Type B pancreatic cell (in vitro differentiated cells): ENCODE measurements around the gene OR52I2. TPM values are rescaled to one million over a fixed set of nuclear protein-coding genes. Genes with fewer than 3 reads are reported as not detected.
A peak's percentile ranks its signal among the peaks of the same experiment; 100 is the strongest.

ENCODE experiments used
- DNase-seq: peaks from one replicate; pipeline ENCODE4 v3.0.0; 2021; ENCODE audit warnings: mixed read lengths; ENCODE audit not compliant: unreplicated experiment; ENCODE audit errors: extremely low spot score
- H3K27ac Mint-ChIP-seq: 2 replicates; pipeline ENCODE4 v1.8.0; 2021; ENCODE audit warnings: mild to moderate bottlenecking, mixed read lengths
- H3K27me3 Mint-ChIP-seq: 2 replicates; pipeline ENCODE4 v1.8.0; 2021; ENCODE audit warnings: mixed read lengths
- H3K36me3 Mint-ChIP-seq: 2 replicates; pipeline ENCODE4 v1.8.0; 2021; ENCODE audit warnings: mixed read lengths
- H3K4me1 Mint-ChIP-seq: one replicate; pipeline ENCODE4 v1.8.0; 2021; ENCODE audit warnings: mixed read lengths; ENCODE audit not compliant: unreplicated experiment
- H3K4me3 Mint-ChIP-seq: 2 replicates; pipeline ENCODE4 v1.8.0; 2021; ENCODE audit warnings: mild to moderate bottlenecking, mixed read lengths
- H3K9me3 Mint-ChIP-seq: 2 replicates; pipeline ENCODE4 v1.8.0; 2021; ENCODE audit warnings: mixed read lengths
- CTCF ChIP-seq: fragments of 200-600 bp; sonication (generic); conservative IDR thresholded peaks from 2 replicates; pipeline ENCODE4 v1.5.0; 2021; ENCODE audit warnings: antibody characterized with exemption, mild to moderate bottlenecking
- long read RNA-seq: library from polyadenylated mRNA; unstranded; transcript quantifications from one replicate; pipeline ENCODE4 v2.0.0, GENCODE V29; 2020
- total RNA-seq: library from RNA; stranded (reverse); gene quantifications from 2 replicates; pipeline ENCODE4 v1.2.1, GENCODE V29; 2021; ENCODE audit warnings: low replicate concordance

The OR52I2 gene
- not detected in 2 replicates for total RNA-seq
- long read RNA-seq, result 0 reads

DNA sequence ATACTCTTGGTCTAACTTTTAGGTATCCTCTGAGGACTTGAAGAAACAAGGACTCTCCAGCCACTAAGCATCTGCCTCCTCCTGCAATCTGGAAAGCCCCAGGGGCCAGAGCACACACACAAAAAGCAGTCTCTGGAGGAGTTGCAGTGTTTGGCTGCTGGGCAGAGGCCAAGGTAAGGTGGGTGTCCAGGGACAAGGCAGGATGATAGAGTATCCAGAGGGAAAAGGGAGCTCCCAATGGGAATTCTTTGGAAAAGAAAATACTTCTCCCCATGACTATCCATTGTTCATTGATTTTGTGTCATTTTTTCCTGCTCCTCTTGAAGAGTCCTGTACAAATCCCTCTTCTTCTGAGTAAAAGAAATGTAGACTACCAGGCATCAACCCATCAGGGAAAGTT lies at the start of gene OR52I2:
OR52I2 (plus strand) TSS at position 301 of the 400 bp plus-strand sequence.
- Mint-ChIP-seq H3K4me3 (no peak within 1 kb of the TSS), H3K27me3 (peaks cover 18% of the 10 kb centered on the region), H3K36me3 (no peaks in the 10 kb centered on the region), H3K27ac (no peak within 1 kb of the TSS), H3K9me3 (no peaks in the 10 kb centered on the region), H3K4me1 (no peaks in the 10 kb centered on the region)
- no peak for DNase-seq
- TF ChIP-seq CTCF, result no peak

GRCh38 chr11:4539603-4540219 lies 41.8 kb upstream of the OR52I2 start:
- no peak for DNase-seq
- Mint-ChIP-seq H3K27ac (no peak overlapping the region), H3K4me1 (no peaks in the 10 kb centered on the region), H3K4me3 (no peak overlapping the region), H3K9me3 (no peaks in the 10 kb centered on the region), H3K36me3 (no peaks in the 10 kb centered on the region), H3K27me3 (peaks cover 12% of the 10 kb centered on the region)
- TF ChIP-seq CTCF, result peak; percentile 83

DNA sequence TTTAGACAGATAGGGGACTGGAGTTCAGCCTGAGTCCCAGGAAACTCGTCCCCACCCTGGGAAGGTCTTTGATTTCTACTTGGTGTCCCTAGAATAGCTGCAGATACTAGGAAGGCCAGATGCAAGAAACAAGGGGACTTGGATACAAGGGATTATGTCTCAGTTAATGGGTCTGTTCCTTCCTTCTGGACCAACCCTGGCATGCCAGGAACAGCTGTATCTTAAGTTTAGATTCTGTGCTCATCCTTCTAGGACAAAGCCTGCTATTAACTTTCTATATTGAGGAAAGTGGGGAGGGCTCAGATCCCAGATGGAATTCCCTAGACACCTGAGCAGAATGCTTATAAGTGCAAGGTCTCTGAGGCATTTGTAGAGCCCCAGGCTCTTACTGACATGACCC lies 40.5 kb upstream of the OR52I2 start:
- peaks cover 12% of the 10 kb centered on the region for H3K27me3 Mint-ChIP-seq
- no peak overlapping the region for H3K4me3 Mint-ChIP-seq
- no peaks in the 10 kb centered on the region for H3K4me1 Mint-ChIP-seq
- TF ChIP-seq CTCF, result no peak
- H3K9me3 Mint-ChIP-seq, result no peaks in the 10 kb centered on the region
- H3K36me3 Mint-ChIP-seq, result no peaks in the 10 kb centered on the region
- no peak for DNase-seq
- no peak overlapping the region for H3K27ac Mint-ChIP-seq

GRCh38 chr11:4543561-4543960 lies 38.0 kb upstream of the OR52I2 start:
- DNase-seq, result no peak
- Mint-ChIP-seq H3K27me3 (peaks cover 12% of the 10 kb centered on the region), H3K27ac (no peak overlapping the region)

DNA sequence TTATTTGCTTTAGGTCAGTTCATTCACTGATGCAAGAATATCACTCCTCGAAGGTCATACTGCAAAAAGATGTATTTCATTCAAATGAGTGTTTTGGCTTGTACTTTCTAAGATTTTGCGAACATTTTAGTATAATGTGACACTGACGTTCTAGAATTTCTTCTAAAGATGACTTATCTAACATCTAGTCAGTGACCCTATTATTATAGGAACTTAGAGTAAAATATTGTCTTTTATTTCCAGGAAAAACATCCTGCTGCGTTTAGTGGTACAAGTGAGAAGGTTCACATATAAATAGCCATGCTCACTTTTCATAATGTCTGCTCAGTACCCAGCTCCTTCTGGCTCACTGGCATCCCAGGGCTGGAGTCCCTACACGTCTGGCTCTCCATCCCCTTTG lies 36.7 kb upstream of the OR52I2 start, which contains the start of gene OR52M1:
OR52M1 (plus strand) TSS at position 301 of the 400 bp plus-strand sequence; CDS start at position 301, 0 bp downstream.
- no peak for TF ChIP-seq CTCF
- Mint-ChIP-seq H3K4me3 (no peak within 1 kb of the TSS), H3K27ac (no peak within 1 kb of the TSS), H3K4me1 (no peaks in the 10 kb centered on the region), H3K9me3 (no peaks in the 10 kb centered on the region), H3K36me3 (no peaks in the 10 kb centered on the region), H3K27me3 (peaks cover 6% of the 10 kb centered on the region)
- DNase-seq, result no peak

More at GRCh38 chr11:4543561-4543960, 38.0 kb upstream of the OR52I2 start:
- H3K4me1 Mint-ChIP-seq, result no peaks in the 10 kb centered on the region
- no peaks in the 10 kb centered on the region for H3K36me3 Mint-ChIP-seq
- H3K4me3 Mint-ChIP-seq, result no peak overlapping the region
- TF ChIP-seq CTCF, result no peak
- no peaks in the 10 kb centered on the region for H3K9me3 Mint-ChIP-seq
